GM23338 (cell line): ENCODE measurements around the gene LHX1. TPM values are rescaled to one million over a fixed set of nuclear protein-coding genes. Genes with fewer than 3 reads are reported as not detected.

ENCODE experiments used
- ATAC-seq: fragments of 200-7000 bp; cut with Tn5 transposase; 3 replicates; pipeline ENCODE4 v1.9.1; 2020
- DNase-seq: peaks from one replicate; pipeline ENCODE4 v3.0.0-alpha.2; 2015; ENCODE audit warnings: low spot score
- H2AFZ ChIP-seq: fragments of 200-600 bp; sonication (generic); 2 replicates; pipeline ENCODE4 v1.8.0; 2016; ENCODE audit warnings: antibody characterized with exemption, mild to moderate bottlenecking, moderate library complexity
- H3F3A ChIP-seq: fragments of 200-600 bp; sonication (generic); replicated peaks from 2 replicates; pipeline ENCODE4 v1.8.0; 2017; ENCODE audit warnings: antibody characterized with exemption, mixed run types, low read depth
- H3K27ac ChIP-seq: fragments of 200-600 bp; sonication (generic); 2 replicates; pipeline ENCODE4 v1.6.1; 2016; ENCODE audit warnings: low read depth
- H3K27me3 ChIP-seq: fragments of 200-600 bp; sonication (generic); 2 replicates; pipeline ENCODE4 v1.8.0; 2016; ENCODE audit warnings: mild to moderate bottlenecking, mixed run types, moderate library complexity; ENCODE audit not compliant: insufficient read depth
- H3K36me3 ChIP-seq: fragments of 200-600 bp; sonication (generic); 2 replicates; pipeline ENCODE4 v1.8.0; 2016; ENCODE audit warnings: mild to moderate bottlenecking; ENCODE audit not compliant: insufficient read depth
- H3K4me1 ChIP-seq: fragments of 200-600 bp; sonication (generic); 2 replicates; pipeline ENCODE4 v1.8.0; 2016; ENCODE audit warnings: mild to moderate bottlenecking, moderate library complexity; ENCODE audit not compliant: insufficient read depth
- H3K4me2 ChIP-seq: fragments of 200-600 bp; sonication (generic); 2 replicates; pipeline ENCODE4 v1.7.1; 2017; ENCODE audit warnings: mixed run types
- H3K4me3 ChIP-seq: fragments of 200-600 bp; sonication (generic); 2 replicates; pipeline ENCODE4 v1.6.1; 2016; ENCODE audit warnings: mixed run types
- H3K79me2 ChIP-seq: fragments of 200-600 bp; sonication (generic); replicated peaks from 2 replicates; pipeline ENCODE4 v1.8.0; 2017; ENCODE audit warnings: mild to moderate bottlenecking; ENCODE audit not compliant: insufficient read depth
- H3K9me2 ChIP-seq: fragments of 200-600 bp; sonication (generic); 2 replicates; pipeline ENCODE4 v1.8.0; 2017; ENCODE audit not compliant: insufficient read depth
- H4K20me1 ChIP-seq: fragments of 200-600 bp; sonication (generic); replicated peaks from 2 replicates; pipeline ENCODE4 v1.8.0; 2017; ENCODE audit warnings: mild to moderate bottlenecking; ENCODE audit not compliant: insufficient read depth
- H3K27ac Mint-ChIP-seq: 2 replicates; pipeline ENCODE4 v1.8.0; 2020; ENCODE audit warnings: inconsistent platforms, mild to moderate bottlenecking, moderate library complexity, mixed read lengths
- H3K27me3 Mint-ChIP-seq: 3 replicates; pipeline ENCODE4 v1.8.0; 2022; ENCODE audit warnings: low read depth, mild to moderate bottlenecking, moderate library complexity, mixed read lengths, inconsistent platforms; ENCODE audit not compliant: insufficient read depth, poor library complexity
- H3K36me3 Mint-ChIP-seq: 3 replicates; pipeline ENCODE4 v1.8.0; 2021; ENCODE audit warnings: low read depth, mild to moderate bottlenecking, inconsistent platforms, moderate library complexity, mixed read lengths
- H3K4me1 Mint-ChIP-seq: 3 replicates; pipeline ENCODE4 v1.8.0; 2020; ENCODE audit warnings: mild to moderate bottlenecking, inconsistent platforms, mixed read lengths
- H3K4me3 Mint-ChIP-seq: 3 replicates; pipeline ENCODE4 v1.8.0; 2021; ENCODE audit warnings: moderate library complexity, mild to moderate bottlenecking, inconsistent platforms, mixed read lengths
- H3K9me3 Mint-ChIP-seq: 3 replicates; pipeline ENCODE4 v1.8.0; 2020; ENCODE audit warnings: moderate library complexity, mild to moderate bottlenecking, inconsistent platforms, mixed read lengths
- CREB1 ChIP-seq: fragments of 250-450 bp; sonication (Bioruptor Pico); IDR thresholded peaks from 2 replicates; pipeline ENCODE4 v1.5.0; 2020; ENCODE audit warnings: low read depth, mild to moderate bottlenecking, moderate library complexity
- CTCF ChIP-seq, 2 experiments: fragments of 200-600 bp in 1 of 2; sonication (generic) in 1 of 2; conservative IDR thresholded peaks; 2 replicates each; pipeline versions ENCODE4 v1.5.1 to v1.6.1; 2016 to 2017; ENCODE audit warnings: antibody characterized with exemption in 2 of 2, low read depth in 2 of 2, mild to moderate bottlenecking in 2 of 2, moderate library complexity in 1 of 2
- ETS1 ChIP-seq: IDR thresholded peaks from 2 replicates; pipeline ENCODE4 v1.6.1; 2016; ENCODE audit warnings: antibody characterized with exemption
- EZH2 ChIP-seq: fragments of 200-600 bp; sonication (generic); IDR thresholded peaks from one replicate; pipeline ENCODE4 v1.8.0; 2017; ENCODE audit warnings: antibody characterized with exemption, mild to moderate bottlenecking, low read depth; ENCODE audit not compliant: unreplicated experiment
- EZH2phosphoT487 ChIP-seq: fragments of 200-600 bp; sonication (generic); IDR thresholded peaks from one replicate; pipeline ENCODE4 v1.8.1; 2018; ENCODE audit warnings: antibody characterized with exemption; ENCODE audit not compliant: unreplicated experiment
- JUNB ChIP-seq: IDR thresholded peaks from one replicate; pipeline ENCODE4 v1.6.1; 2016; ENCODE audit warnings: antibody characterized with exemption; ENCODE audit not compliant: unreplicated experiment
- NANOG ChIP-seq: IDR thresholded peaks from 2 replicates; pipeline ENCODE4 v1.6.1; 2016; ENCODE audit warnings: antibody characterized with exemption, borderline replicate concordance
- POLR2AphosphoS5 ChIP-seq: IDR thresholded peaks from 2 replicates; pipeline ENCODE4 v1.6.1; 2016; ENCODE audit warnings: antibody characterized with exemption, low read depth
- REST ChIP-seq: IDR thresholded peaks from one replicate; pipeline ENCODE4 v1.6.1; 2018; ENCODE audit warnings: antibody characterized with exemption; ENCODE audit not compliant: unreplicated experiment
- STAT1 ChIP-seq: IDR thresholded peaks from one replicate; pipeline ENCODE4 v1.6.1; 2016; ENCODE audit warnings: antibody characterized with exemption; ENCODE audit not compliant: unreplicated experiment
- ZNF114 ChIP-seq: fragments of 250-450 bp; sonication (Bioruptor Pico); IDR thresholded peaks from 2 replicates; pipeline ENCODE4 v1.5.0; 2020; ENCODE audit warnings: mild to moderate bottlenecking, moderate library complexity
- ZNF331 ChIP-seq: fragments of 250-450 bp; sonication (Bioruptor Pico); IDR thresholded peaks from 2 replicates; pipeline ENCODE4 v1.5.0; 2020; ENCODE audit warnings: low read depth, mild to moderate bottlenecking, moderate library complexity
- ZNF462 ChIP-seq: fragments of 250-450 bp; sonication (Bioruptor Pico); IDR thresholded peaks from 2 replicates; pipeline ENCODE4 v1.5.0; 2020; ENCODE audit warnings: mild to moderate bottlenecking, moderate library complexity
- polyA plus RNA-seq: library from polyadenylated mRNA; unstranded; fragments of >200 nt; fragmentation: Nextera tagmentation; extraction: Ambion mirVana; gene quantifications from 2 replicates; pipeline ENCODE4 v1.2.1, GENCODE V29; 2016
- total RNA-seq: library from RNA; depleted of rRNA; stranded (reverse); fragments of >200 nt; shearing (Covaris generic); gene quantifications from 2 replicates; pipeline ENCODE4 v1.2.3, GENCODE V29; 2014

LHX1 gene
- total and polyA plus RNA-seq, 2 experiments from 2014 or later, result 0.52 to 0.74 TPM

- H3K36me3 Mint-ChIP-seq, result no peaks in the 10 kb centered on the region
- ATAC-seq, result no peak
- Histone ChIP-seq H3K79me2 (no peaks in the 10 kb centered on the region), H3K4me2 (no peak overlapping the region), H3K27ac (no peak overlapping the region), H2AFZ (no peak overlapping the region), H3K4me1 (peaks cover 43% of the 10 kb centered on the region), H3K4me3 (no peak overlapping the region), H4K20me1 (no peaks in the 10 kb centered on the region), H3K27me3 (peaks cover 3% of the 10 kb centered on the region; the same call in 1 of the 2 replicates), H3F3A (peaks cover 4% of the 10 kb centered on the region; the same call in 1 of the 2 replicates), H3K36me3 (no peaks in the 10 kb centered on the region), H3K9me2 (no peaks in the 10 kb centered on the region)
- no peak overlapping the region for H3K4me3 Mint-ChIP-seq
- DNase-seq, result no peak
- TF ChIP-seq CREB1 (no peak), JUNB (no peak), ZNF462 (no peak), ZNF331 (CRISPR knock-in tag) (no peak), CTCF (conservative IDR thresholded peaks at IDR 0.05; ENCODE audit: low read depth in 2 of 2) (no peak), REST (no peak), NANOG (no peak), STAT1 (no peak), EZH2phosphoT487 (no peak), ZNF114 (no peak), ETS1 (no peak), POLR2AphosphoS5 (no peak), EZH2 (no peak)
- H3K27ac Mint-ChIP-seq, result no peak overlapping the region
- H3K4me1 Mint-ChIP-seq, result peaks cover 64% of the 10 kb centered on the region
- H3K27me3 Mint-ChIP-seq, result peaks cover 26% of the 10 kb centered on the region
- H3K9me3 Mint-ChIP-seq, result no peaks in the 10 kb centered on the region
Observed at GRCh38 chr17:36922175-36922574, 15.1 kb upstream of the LHX1 start.
